GM19351 (cell line): Measurements from ENCODE around the gene SYNJ2.

ENCODE experiments used
- ATAC-seq: cut with Tn5 transposase; IDR thresholded peaks from one replicate; pipeline ENCODE4 v1.9.1; 2021; ENCODE audit warnings: mild to moderate bottlenecking, moderate library complexity; ENCODE audit not compliant: unreplicated experiment

Gene SYNJ2

GRCh38 chr6:158039178-158039557 is 57.5 kb downstream of the SYNJ2 start:
- no peak for ATAC-seq

- no peak for ATAC-seq
Observed at GRCh38 chr6:158039571-158040050, 57.9 kb downstream of the SYNJ2 start.

GRCh38 chr6:158040051-158040803 is 58.6 kb downstream of the SYNJ2 start:
- ATAC-seq: peak; percentile 82

- ATAC-seq: no peak
Observed at GRCh38 chr6:158040804-158041347, 59.2 kb downstream of the SYNJ2 start.

- no peak for ATAC-seq
Observed at GRCh38 chr6:158041370-158041769, 59.7 kb downstream of the SYNJ2 start.

- ATAC-seq: no peak
Observed at GRCh38 chr6:158041788-158042187, 60.1 kb downstream of the SYNJ2 start.

GRCh38 chr6:158042245-158042798 is 60.7 kb downstream of the SYNJ2 start:
- no peak for ATAC-seq

- ATAC-seq: no peak
Observed at GRCh38 chr6:158043008-158043407, 61.3 kb downstream of the SYNJ2 start.

- no peak for ATAC-seq
Observed at GRCh38 chr6:158043586-158044524, 62.2 kb downstream of the SYNJ2 start.

GRCh38 chr6:158044525-158044888 is 62.8 kb downstream of the SYNJ2 start:
- no peak for ATAC-seq

- no peak for ATAC-seq
Observed at GRCh38 chr6:158046201-158047126, 64.8 kb downstream of the SYNJ2 start.

GRCh38 chr6:158047127-158047518 is 65.5 kb downstream of the SYNJ2 start:
- ATAC-seq: peak; percentile 68

- no peak for ATAC-seq
Observed at GRCh38 chr6:158047563-158048323, 66.1 kb downstream of the SYNJ2 start.

- ATAC-seq: no peak
Observed at GRCh38 chr6:158048589-158048988, 66.9 kb downstream of the SYNJ2 start.

- no peak for ATAC-seq
Observed at GRCh38 chr6:158049055-158050028, 67.7 kb downstream of the SYNJ2 start.

- ATAC-seq: no peak
Observed at GRCh38 chr6:158050107-158050735, 68.6 kb downstream of the SYNJ2 start.

GRCh38 chr6:158050955-158051354 is 69.3 kb downstream of the SYNJ2 start:
- ATAC-seq: no peak

GRCh38 chr6:158051968-158052367 is 70.3 kb downstream of the SYNJ2 start:
- ATAC-seq: no peak
